ENCODE data around the gene FOSL2.

Gene FOSL2

GRCh38 chr2:28433935-28434599 lies 41.4 kb downstream of the FOSL2 start:
- TF ChIP-seq CTCF (conservative IDR thresholded peaks at IDR 0.05; ENCODE audit: low read length) = no peak
- no peak for DNase-seq (ENCODE audit: low read depth)
- no peak overlapping the region for H3K4me3 ChIP-seq (ENCODE audit: low read length)

GRCh38 chr2:28434600-28434989 lies 41.9 kb downstream of the FOSL2 start:
- no peak overlapping the region for H3K4me3 ChIP-seq (ENCODE audit: low read length)
- no peak for DNase-seq (ENCODE audit: low read depth)
- TF ChIP-seq CTCF (conservative IDR thresholded peaks at IDR 0.05; ENCODE audit: low read length) = no peak

DNA sequence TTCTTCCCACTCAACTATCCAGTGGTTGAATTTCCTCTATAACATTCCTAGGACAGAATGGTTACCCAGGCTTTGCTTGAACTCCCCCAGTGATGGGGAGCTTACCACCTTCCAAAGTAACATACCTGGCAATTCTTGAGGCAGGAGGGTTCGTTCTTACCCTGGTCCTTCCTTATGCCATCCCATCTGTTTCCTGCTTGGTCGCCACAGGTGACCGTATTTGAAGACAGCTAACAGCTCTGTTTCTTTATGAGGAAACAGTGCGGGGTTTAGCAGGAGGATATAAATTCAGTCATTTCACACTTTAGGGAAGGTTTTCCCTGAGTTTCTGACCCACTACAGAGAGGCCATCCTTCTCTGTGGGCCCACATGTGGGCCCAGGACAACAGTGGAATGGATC lies 42.6 kb downstream of the FOSL2 start:
- no peak for DNase-seq (ENCODE audit: low read depth)
- no peak for TF ChIP-seq CTCF (conservative IDR thresholded peaks at IDR 0.05; ENCODE audit: low read length)

DNA sequence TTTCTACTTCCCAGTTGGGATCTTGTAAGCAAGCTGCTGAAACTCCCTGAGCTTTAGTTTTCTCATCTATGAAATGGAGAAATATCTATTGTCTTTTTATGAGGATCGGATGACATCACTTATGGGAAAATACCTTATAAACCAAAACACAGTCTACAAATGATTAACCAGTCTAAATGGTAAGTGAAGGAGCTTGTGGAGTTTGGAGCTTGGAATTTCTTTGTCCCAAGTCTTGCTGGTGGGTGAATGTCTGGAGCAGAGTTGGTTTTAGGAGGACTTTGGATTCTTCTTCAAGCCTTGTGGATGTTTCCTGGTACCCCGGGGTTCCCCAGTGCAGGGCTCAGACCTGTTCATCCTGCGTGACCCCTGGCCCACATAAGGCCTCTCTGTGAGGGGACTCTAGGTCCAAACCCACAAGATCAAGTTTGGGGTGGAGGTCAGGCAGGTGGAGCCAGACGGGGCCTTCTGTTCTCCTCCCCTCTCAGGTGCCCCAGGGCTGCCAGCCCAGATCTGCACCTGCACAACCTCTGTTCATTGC lies 43.2 kb downstream of the FOSL2 start:
- H3K4me3 ChIP-seq (ENCODE audit: low read length) = no peak overlapping the region
- no peak for TF ChIP-seq CTCF (conservative IDR thresholded peaks at IDR 0.05; ENCODE audit: low read length)
- no peak for DNase-seq (ENCODE audit: low read depth)

More for the DNA sequence above, 42.6 kb downstream of the FOSL2 start:
- H3K4me3 ChIP-seq (ENCODE audit: low read length) = no peak overlapping the region

DNA sequence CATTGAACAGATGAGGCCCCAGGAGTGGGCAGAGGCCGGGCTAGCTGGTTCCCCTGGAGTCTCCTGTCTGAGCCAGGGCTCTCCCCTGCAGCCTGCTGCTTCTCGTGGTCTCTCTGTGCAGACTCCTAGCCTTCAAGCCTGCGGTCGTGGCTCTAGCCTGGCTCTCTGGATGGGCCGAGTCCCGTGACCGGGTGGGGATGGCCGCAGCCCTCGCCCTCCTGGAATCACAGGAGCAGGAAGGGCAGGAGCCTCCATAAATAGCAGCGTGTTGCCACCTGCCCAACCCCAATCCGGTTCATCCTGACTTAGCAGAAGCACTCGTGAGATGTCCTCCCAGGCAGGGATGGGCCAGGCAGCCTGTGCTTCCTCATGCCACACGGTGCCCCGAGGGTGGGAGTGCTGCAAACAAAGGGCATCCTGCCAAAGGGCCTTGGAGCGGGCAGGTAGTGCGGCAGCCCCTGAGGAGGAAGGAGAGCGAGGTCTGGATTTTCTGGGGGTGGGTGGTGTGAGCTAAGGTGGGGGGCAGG lies 43.9 kb downstream of the FOSL2 start:
- TF ChIP-seq CTCF (conservative IDR thresholded peaks at IDR 0.05; ENCODE audit: low read length) = no peak
- no peak for DNase-seq (ENCODE audit: low read depth)

DNA sequence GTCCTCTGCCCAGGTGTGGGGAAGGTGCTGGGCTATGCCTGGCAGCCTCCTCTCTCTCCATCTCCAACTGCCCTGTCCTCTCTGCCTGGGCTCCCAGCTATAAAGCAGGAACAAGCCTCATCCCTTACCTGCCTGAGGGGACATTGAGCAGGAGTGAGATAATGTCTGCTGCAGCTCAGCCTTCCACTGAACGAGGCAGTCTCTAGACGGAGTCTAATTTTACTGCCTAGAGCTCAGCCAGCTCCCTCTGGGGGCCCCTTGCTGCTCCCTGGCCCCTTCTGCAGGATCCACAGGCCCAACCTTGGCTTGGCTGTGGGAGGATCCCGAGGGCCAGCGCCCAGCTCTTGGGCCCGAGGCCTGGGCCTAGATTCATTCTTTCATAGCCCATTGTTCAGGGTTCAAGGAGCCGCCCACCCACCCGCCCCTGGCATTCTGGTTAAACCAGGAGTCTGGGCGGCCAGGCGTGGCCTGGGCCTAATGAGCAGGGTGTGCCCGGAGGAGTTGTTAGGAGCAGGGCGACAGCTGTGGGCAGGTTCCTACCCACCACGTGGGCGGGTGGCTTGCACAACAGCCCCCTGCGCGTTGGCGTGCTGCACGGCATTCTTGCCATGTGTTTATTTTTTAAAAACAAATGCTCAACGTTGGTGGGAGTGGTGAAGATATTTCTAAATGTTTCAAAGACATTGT lies 44.6 kb downstream of the FOSL2 start:
- DNase-seq (ENCODE audit: low read depth) = peak; percentile 54
- TF ChIP-seq CTCF (conservative IDR thresholded peaks at IDR 0.05; ENCODE audit: low read length) = no peak
- no peak overlapping the region for H3K4me3 ChIP-seq (ENCODE audit: low read length)

More for the DNA sequence above, 43.9 kb downstream of the FOSL2 start:
- H3K4me3 ChIP-seq (ENCODE audit: low read length) = no peak overlapping the region
